GM19438 (cell line): ENCODE data around the gene UNKL.
"Not testable (repeated sequence)": the region's sequence is repeated elsewhere in the genome, so short reads cannot be mapped to it uniquely, and the experiment has no call there.

Source experiments
- ATAC-seq: cut with Tn5 transposase; IDR thresholded peaks from one replicate; pipeline ENCODE4 v1.9.1; 2021; ENCODE audit warnings: low read depth; ENCODE audit not compliant: unreplicated experiment

The UNKL gene

DNA sequence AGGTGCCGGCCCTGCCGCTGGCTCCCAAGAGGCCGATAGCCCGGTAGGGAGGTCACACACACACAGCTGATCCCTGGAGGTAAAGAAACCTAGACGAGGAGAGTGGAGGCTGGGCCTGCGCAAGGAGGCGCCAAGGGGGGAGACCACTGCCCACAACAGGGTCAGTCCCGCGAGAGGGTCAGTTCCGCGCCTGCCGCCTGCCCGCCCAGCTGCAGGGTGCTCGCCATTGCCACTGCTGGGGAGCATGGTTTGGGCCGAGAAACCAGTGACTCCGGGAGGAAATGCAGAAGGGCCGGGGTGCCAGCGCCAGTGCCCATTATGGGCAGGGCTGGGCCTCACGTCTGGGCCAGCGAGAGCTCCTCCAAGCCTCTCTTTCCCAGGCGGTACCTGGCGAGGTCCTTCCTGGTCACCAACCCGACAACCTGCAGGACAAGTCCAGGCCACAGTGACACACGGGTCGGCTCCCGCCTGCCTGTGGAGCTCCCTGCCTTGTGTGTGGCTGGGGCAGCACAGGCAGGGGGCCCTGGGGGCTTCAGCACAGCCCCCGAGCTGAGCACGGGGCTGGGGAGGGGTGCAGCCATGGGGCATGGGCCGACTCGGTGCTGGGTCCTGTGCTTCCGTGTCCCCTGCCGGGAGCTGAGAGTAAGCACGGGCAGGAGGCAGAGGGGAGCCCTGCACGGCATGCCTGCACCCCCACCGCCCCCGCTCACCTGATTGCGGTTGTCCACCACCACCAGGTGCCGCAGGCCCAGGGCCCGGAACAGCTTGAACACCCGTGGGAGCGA lies 32.0 kb upstream of the UNKL start:
- ATAC-seq = no peak

DNA sequence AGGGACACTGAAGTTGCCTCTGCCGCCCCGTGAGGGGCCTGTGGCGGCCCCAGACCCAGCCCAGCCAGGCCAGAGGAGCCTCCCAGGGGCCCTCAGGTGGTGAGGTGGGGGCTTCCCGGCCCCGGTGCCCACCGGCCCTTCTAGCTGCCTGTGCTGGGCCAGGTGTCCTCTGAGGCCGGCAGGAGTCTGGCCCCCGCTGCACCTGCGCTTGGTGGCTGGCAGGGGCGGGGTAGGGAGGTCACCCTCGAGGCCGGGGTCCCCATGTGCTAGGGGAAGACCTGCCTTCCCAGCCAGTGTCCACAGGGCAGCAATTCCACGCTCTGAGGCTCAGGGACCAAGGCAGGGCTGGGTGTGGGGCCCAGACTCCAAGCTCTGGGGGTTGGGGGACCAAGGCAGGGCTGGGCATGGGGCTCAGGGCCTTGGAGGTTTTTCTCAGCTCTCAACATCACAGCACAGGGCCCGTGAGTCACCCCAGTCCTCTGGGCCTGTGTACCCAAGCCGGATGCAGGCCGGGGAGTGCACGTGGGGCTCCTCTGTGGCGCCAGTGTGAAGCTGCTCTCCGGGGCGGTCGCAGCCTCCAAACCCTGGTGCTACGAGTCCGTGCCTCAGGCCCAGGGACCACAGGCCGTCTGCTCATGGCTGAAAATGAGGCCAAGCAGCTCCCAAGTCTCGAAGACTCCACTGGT lies 31.2 kb upstream of the UNKL start:
- no peak for ATAC-seq

DNA sequence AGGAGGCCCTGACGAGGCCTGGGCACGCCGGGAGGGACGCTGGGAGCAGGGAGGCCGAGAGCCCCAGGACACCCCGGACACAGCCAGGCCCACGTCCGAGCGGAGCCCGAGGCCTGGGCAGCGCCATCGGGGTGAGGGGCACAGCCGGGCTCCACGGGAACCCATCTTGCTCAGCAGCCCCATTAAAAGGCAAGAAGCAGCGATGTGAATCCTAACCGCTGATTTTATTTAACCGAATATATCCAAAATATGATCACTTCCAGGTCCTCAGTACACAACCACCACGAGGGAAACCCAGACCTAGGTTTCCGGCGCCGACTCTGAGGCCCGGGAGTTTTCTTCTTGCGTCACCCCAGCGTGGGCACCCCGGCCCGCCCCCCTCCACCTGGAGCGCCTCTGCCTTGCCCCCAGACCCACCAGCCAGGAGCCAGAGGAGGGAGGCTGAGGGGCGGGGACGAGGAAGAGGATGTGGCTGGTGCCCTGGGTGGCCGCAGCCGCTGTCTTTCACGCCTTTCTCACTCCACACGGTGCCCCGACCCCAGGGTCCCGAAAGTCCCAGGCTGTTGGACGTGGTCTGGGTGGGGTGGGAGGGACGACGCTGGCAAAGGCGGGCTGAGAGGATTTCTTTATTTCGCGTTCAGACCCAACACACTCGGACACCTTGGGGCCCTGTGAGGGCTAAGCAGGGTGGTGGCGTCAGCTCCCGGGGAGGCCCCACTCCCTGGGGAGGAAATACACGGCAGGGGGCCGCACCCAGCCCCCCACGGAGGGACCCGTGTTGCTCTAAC lies 30.4 kb upstream of the UNKL start:
- ATAC-seq = no peak

DNA sequence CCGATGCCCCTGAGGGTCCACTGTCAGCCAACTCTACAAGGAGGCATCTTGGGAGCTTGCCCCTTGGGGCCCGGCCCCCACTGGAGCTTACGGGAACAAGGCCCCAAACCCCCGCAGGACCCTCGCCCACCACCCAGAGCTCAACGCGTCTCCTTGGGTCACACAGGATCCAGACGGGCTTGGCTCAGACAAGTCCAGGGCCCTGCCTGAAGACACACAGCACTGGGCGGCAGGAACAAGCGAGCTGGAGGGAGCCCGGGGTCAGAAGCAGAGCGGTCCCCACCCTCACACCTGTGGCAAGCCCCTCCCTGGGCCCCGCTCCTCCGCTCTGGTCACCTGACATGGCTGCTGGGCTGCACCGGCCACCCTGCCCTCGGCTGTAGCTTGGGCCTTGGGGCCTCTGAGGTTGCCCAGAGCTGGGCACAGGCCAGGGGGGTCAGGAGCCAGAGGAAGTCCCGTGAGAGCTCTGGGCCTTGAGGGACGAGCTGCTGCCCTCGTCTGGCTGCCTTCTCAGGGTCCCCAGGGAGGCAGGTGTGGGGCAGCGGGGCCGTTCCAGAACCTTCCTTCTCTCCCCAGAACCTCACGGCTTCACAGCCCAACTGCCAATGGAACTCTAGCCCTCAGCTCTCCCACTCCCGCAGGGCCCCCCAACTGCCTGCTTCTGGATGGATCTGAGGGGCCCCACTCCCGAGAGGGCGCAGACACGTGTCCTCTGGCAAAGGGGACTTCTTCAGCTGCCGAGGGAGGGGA lies 29.7 kb upstream of the UNKL start, which contains the start of gene CCDC154:
CCDC154 (minus strand) TSS at position 577 of the 750 bp plus-strand sequence; CDS start at position 343, 234 bp downstream.
- ATAC-seq = no peak

DNA sequence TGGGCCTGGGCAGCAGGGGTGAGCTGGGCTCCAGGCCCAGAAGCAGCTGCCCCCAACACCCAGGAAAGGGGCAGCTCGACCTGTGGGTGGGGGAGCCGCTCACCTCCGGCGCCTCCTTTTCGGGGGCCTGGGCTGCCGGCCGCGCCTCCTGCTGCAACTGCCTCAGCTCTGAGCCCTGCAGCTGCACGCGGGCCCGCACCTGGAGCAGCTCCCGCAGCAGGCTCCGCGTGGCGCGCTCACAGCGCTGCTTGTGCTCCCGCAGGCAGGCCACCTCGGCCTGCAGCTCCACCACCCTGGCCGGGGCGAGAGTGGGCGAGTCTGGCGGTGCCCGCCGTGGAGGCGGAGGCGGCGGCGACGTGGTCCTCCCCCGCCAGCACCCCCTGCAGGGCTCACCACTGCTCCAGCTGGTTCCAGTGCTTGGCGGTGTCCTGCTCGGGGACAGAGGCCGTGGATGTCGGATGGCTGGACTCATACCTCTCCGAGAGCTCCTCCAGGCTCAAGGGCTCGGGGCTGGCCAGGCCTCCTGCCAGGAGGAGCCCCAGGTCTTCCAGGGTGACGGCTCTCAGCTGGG lies 29.0 kb upstream of the UNKL start:
- ATAC-seq = no peak

DNA sequence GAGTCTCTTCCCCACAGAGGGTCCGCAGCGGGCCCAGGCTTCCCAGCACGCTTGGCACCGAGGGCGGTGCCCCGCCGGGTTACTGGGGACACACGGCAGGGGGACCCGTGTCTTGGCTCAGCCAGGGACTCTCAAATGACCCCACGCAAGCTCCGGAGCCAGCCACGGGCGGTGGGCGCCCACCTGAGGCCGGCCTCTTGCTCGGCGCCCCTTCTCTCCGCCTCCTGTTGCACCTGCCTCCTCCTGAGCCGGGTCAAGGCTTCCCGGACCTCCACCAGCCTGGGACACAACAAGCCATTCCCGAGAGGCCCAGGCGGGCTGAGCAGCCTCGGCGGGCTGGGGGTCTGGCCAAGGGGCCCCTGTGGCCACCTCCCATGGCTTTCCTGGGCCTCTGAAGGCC lies 28.2 kb upstream of the UNKL start:
- no peak for ATAC-seq

DNA sequence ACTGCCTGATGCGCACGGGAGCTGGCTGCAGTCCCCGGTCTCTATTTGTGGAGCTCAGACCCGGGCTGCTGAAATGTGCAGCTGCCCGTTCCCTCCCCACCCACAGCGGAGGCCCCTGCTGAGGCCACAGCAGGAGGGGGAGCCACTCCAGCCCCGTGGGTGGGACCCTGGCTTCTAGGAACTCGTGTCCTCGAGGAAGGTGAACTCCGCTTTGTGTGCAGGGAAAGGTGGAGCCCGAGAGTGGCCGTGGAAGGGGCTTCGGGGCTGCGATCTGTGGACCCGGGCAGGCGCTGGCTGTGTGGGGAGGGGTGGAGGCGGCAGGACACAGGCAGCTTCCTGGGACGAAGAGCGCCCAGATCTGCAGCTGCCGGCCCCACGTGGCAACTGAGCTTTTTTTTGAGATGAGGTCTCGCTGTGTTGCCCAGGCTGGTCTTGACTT lies 26.9 kb upstream of the UNKL start:
- no peak for ATAC-seq

DNA sequence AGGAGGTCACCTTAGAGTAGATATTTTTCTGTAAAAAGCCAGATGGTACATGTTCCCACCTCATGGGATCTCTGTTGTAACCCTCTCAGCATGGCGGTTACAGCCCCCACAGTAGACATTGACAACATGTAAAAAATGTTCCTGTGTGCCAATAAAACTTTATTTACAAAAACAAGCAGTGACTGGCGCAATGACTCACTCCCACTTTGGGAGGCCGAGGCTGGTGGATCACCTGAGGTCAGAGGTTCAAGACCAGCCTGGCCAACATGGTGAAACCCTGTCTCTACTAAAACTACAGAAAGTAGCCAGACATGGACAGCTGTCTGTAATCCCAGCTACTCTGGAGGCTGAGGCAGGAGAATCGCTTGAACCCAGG lies 25.2 kb upstream of the UNKL start:
- ATAC-seq = not testable (repeated sequence)

DNA sequence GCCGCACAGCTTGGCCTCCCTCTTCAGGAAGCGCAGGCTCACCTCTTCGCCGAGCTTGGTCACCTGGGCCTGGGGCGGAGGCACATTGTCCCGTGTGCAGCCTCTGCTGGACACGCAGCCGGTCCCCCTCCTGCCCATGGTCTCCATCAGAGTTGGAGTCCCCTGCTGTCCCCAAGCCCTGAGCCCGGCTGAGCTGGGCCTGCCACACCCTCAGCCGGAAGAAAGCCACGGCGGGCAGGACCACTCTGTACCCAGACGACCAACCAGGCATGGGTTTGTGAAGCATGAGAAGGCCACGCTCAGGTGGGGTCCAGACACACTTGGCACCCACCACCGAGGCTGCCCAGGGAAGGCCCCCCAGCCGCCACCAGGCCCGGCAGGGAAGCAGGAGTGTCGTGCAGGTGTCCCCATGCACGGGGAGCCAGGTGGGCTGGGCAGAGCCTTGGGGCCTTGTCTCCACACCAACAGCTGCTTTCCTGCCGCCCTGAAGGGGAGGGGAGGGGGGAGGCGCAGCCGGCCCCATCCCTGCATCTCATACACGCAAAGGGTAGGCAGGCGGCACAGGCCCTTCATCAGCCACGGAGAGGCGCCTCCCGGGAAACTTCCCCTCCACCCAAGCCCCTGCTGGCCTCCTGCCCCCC lies 24.7 kb upstream of the UNKL start:
- ATAC-seq = no peak

- ATAC-seq = no peak
Observed at GRCh38 chr16:1438229-1439057, 23.9 kb upstream of the UNKL start.

- no peak for ATAC-seq
Observed at GRCh38 chr16:1437606-1438005, 23.1 kb upstream of the UNKL start.

DNA sequence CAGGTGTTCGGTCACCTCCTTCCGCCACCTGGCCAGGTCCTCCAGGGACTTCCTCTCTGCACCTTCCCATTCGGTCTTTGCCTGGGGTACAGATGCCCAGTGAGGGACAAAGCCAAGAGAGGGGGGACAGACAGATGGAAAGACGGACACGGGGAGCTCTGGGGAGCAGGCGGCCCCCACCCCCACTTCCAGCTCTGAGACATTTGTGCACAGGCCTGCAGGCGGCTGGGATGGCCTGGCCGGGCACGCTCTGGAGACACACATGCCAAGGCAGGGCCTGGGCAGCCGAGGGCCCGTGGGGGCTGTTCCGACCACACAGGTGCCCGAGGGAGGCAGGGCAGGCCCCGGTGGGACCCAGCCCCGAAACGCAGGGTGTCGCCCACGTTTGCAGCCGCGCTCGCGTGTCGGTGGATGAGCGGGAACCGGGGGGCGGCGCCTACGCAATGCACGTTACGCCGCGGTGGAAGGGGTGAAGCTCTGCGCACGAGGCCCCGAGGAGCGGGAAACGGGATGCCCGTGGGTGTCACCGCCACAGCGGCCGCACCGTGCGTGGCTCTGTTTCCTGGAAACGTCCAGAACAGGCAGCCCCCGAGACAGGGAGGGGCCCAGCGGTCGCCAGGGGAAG lies 22.3 kb upstream of the UNKL start:
- no peak for ATAC-seq

- ATAC-seq = no peak
Observed at GRCh38 chr16:1435921-1436697, 21.6 kb upstream of the UNKL start.

- no peak for ATAC-seq
Observed at GRCh38 chr16:1434644-1435592, 20.4 kb upstream of the UNKL start.

DNA sequence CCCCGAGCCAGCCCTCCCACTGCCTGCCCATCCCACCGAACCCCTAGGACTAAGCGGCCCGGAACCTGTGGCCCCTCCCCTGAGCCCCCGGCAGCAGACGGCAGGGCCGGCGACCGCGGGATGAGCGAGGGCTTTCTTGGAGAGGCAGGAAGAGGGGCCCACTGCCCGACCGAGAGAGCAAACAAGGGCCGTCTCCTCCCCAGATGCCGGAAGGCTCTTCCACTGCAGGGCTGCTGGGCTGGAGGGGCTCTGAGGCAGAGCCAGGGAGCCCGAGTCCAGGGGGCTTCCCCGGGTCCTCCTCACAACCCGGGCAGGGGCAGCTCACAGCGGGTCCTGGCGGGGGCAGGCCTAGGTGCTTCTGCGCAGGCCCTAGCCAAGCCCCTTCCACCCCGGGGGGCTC lies 19.3 kb upstream of the UNKL start:
- no peak for ATAC-seq

GRCh38 chr16:1433263-1433560 lies 18.7 kb upstream of the UNKL start:
- ATAC-seq = no peak
